Esophagus squamous epithelium (tissue), 4 donors: ENCODE data around the gene ADAMTS2.

Experiments used
- POLR2A ChIP-seq, 4 donors: fragments of 450-650 bp; IDR thresholded peaks; one replicate each; pipeline ENCODE4 v1.6.1; 2017; ENCODE audit warnings: antibody characterized with exemption in 4 of 4, mild to moderate bottlenecking in 4 of 4, moderate library complexity in 3 of 4
- TF ChIP-seq, protein P1 (sequence below), 6 experiments: fragments of 450-650 bp in 4 of 6; fragments of 200-600 bp in 2 of 6; sonication (generic) in 2 of 6; IDR thresholded peaks; one replicate each; pipeline ENCODE4 v1.5.1; 2016 to 2019; ENCODE audit warnings: antibody characterized with exemption in 6 of 6, mild to moderate bottlenecking in 4 of 6, moderate library complexity in 4 of 6

DNA sequence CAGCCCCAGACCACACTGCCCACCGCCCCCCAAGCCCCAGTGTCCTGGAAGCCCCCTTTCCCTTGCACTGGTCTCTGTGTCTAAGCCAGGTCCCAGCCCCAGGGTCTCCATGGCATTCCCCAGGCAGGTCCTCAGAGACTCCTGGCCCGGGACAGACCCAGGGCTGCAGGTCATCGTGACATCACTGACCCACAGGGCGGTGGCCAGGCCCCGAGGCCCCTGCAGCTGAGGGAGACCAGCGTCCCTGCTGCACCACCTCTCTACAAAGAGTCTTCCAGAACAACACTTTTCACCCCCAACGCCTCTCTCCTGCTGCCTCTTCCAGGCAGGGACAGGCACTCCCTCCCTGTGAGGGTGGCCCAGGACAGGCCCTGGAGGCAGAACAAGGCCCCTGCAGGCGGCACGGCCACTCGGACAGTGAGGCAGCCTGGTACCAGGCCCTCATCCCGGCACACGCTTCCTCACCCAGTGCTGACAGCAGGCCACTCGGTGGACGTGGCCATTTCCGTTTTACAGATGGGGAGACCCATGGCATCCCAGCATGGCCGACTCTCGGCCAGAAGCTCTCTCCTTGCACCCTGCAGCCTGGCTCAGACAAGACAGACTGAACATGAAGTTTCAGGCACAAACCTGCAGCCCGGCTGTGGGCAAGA, 136.4 kb downstream of the ADAMTS2 start:
- TF ChIP-seq, protein P1, sequence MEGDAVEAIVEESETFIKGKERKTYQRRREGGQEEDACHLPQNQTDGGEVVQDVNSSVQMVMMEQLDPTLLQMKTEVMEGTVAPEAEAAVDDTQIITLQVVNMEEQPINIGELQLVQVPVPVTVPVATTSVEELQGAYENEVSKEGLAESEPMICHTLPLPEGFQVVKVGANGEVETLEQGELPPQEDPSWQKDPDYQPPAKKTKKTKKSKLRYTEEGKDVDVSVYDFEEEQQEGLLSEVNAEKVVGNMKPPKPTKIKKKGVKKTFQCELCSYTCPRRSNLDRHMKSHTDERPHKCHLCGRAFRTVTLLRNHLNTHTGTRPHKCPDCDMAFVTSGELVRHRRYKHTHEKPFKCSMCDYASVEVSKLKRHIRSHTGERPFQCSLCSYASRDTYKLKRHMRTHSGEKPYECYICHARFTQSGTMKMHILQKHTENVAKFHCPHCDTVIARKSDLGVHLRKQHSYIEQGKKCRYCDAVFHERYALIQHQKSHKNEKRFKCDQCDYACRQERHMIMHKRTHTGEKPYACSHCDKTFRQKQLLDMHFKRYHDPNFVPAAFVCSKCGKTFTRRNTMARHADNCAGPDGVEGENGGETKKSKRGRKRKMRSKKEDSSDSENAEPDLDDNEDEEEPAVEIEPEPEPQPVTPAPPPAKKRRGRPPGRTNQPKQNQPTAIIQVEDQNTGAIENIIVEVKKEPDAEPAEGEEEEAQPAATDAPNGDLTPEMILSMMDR (IDR thresholded peaks at IDR 0.05), result no peak
- TF ChIP-seq POLR2A (IDR thresholded peaks at IDR 0.05), result no peak
